Testis (tissue), 3 donors: ENCODE data around the gene PNPLA2. TPM values are rescaled to one million over a fixed set of nuclear protein-coding genes. Genes with fewer than 3 reads are reported as not detected.

Experiments
- DNase-seq: peaks from one replicate; pipeline ENCODE4 v3.0.0-alpha.2; 2019
- H3K27ac ChIP-seq, 2 donors: fragments of 200-600 bp; sonication (generic); one replicate each; pipeline ENCODE4 v1.5.1; 2019
- H3K27me3 ChIP-seq: fragments of 200-600 bp; sonication (generic); one replicate; pipeline ENCODE4 v1.5.1; 2019
- H3K36me3 ChIP-seq: fragments of 200-600 bp; sonication (generic); one replicate; pipeline ENCODE4 v1.5.1; 2017; ENCODE audit warnings: low read depth; ENCODE audit errors: missing control alignments
- H3K4me1 ChIP-seq: fragments of 200-600 bp; sonication (generic); one replicate; pipeline ENCODE4 v1.5.1; 2019
- H3K4me3 ChIP-seq, 2 donors: fragments of 200-600 bp; sonication (generic); one replicate each; pipeline ENCODE4 v1.5.1; 2017 to 2019
- H3K9me3 ChIP-seq: fragments of 200-600 bp; sonication (generic); one replicate; pipeline ENCODE4 v1.5.1; 2017
- CTCF ChIP-seq, 3 experiments: fragments of 450-650 bp in 2 of 3; fragments of 200-600 bp in 1 of 3; sonication (generic) in 1 of 3; IDR thresholded peaks; one replicate each; pipeline ENCODE4 v1.5.1; 2016 to 2019; ENCODE audit warnings: antibody characterized with exemption in 3 of 3, mild to moderate bottlenecking in 2 of 3, moderate library complexity in 1 of 3
- POLR2A ChIP-seq: fragments of 450-650 bp; IDR thresholded peaks from one replicate; pipeline ENCODE4 v1.6.1; 2017; ENCODE audit warnings: antibody characterized with exemption, mild to moderate bottlenecking, moderate library complexity
- WGBS, 2 donors: methylation state at CpG; one replicate each; pipeline ENCODE4 v1.1.5; 2018; 5-methylcytosine and 5-hydroxymethylcytosine counted together
- intact Hi-C: fragments of 100-400 bp; cut with DNase I; formaldehyde crosslinking; loops from one replicate; pipeline ENCODE4 v1.15.1; 2023; ENCODE audit warnings: low total_unique reads
- polyA plus RNA-seq: library from polyadenylated mRNA; stranded (reverse); fragments of 350-450 nt; fragmentation: Illumina TruSeq; extraction: RNeasy Lipid Tissue Mini Kit (QIAGEN cat#74804); gene quantifications from one replicate; pipeline ENCODE4 v1.2.3, GENCODE V29; 2014; ENCODE audit warnings: low read depth, low replicate concordance; ENCODE audit not compliant: insufficient read depth
- total RNA-seq, 2 donors: library from RNA; depleted of rRNA; stranded (reverse); fragments of >200 nt; gene quantifications; one replicate each; pipeline ENCODE4 v1.2.3, GENCODE V29; 2016

PNPLA2 gene
- total and polyA plus RNA-seq, 3 donors from 2014 or later = 86.7 to 108 (median 96.7) TPM

GRCh38 chr11:865462-866430 is 47.0 kb downstream of the PNPLA2 start:
- no peaks in the 10 kb centered on the region for H3K27me3 ChIP-seq

GRCh38 chr11:866481-866880 is 47.8 kb downstream of the PNPLA2 start:
- WGBS, 2 donors = 87 to 89% methylated on average over 5 to 14 of the region's 14 CpGs
- intact Hi-C loops = no loop called here
- Histone ChIP-seq H3K9me3 (no peaks in the 10 kb centered on the region), H3K36me3 (no peaks in the 10 kb centered on the region), H3K4me1 (no peaks in the 10 kb centered on the region), H3K4me3 (no peak overlapping the region), H3K27ac (no peak overlapping the region), H3K27me3 (no peaks in the 10 kb centered on the region)
- TF ChIP-seq CTCF (IDR thresholded peaks at IDR 0.05) = no peak
- no peak for TF ChIP-seq POLR2A
- DNase-seq = no peak

More at GRCh38 chr11:865462-866430, 47.0 kb downstream of the PNPLA2 start:
- TF ChIP-seq POLR2A = no peak
- no peak for TF ChIP-seq CTCF (IDR thresholded peaks at IDR 0.05)
- 87 to 88% methylated on average over 20 to 41 of the region's 41 CpGs for WGBS, 2 donors
- H3K27ac ChIP-seq = no peak overlapping the region
- no peaks in the 10 kb centered on the region for H3K9me3 ChIP-seq
- intact Hi-C loops = no loop called here
- H3K4me1 ChIP-seq = no peaks in the 10 kb centered on the region
- no peak for DNase-seq
- H3K4me3 ChIP-seq = no peak overlapping the region
- H3K36me3 ChIP-seq = no peaks in the 10 kb centered on the region

GRCh38 chr11:867856-868358 is 49.2 kb downstream of the PNPLA2 start:
- no peaks in the 10 kb centered on the region for H3K36me3 ChIP-seq
- intact Hi-C loops = no loop called here
- no peak overlapping the region for H3K4me3 ChIP-seq
- no peaks in the 10 kb centered on the region for H3K9me3 ChIP-seq
- no peak for DNase-seq
- no peaks in the 10 kb centered on the region for H3K4me1 ChIP-seq
- no peak overlapping the region for H3K27ac ChIP-seq
- 88 to 92% methylated on average over 8 of the region's 8 CpGs for WGBS, 2 donors
- TF ChIP-seq CTCF (IDR thresholded peaks at IDR 0.05) (no peak), POLR2A (no peak)
- H3K27me3 ChIP-seq = no peaks in the 10 kb centered on the region

GRCh38 chr11:868394-868793 is 49.7 kb downstream of the PNPLA2 start:
- DNase-seq = no peak
- H3K36me3 ChIP-seq = no peaks in the 10 kb centered on the region
- no peaks in the 10 kb centered on the region for H3K4me1 ChIP-seq
- H3K27ac ChIP-seq = no peak overlapping the region
- no peaks in the 10 kb centered on the region for H3K9me3 ChIP-seq
- H3K4me3 ChIP-seq = no peak overlapping the region
- no peaks in the 10 kb centered on the region for H3K27me3 ChIP-seq
- TF ChIP-seq CTCF (IDR thresholded peaks at IDR 0.05) (no peak), POLR2A (no peak)
- 91 to 93% methylated on average over 17 of the region's 17 CpGs for WGBS, 2 donors
- intact Hi-C loops = no loop called here
